ENCODE measurements around the gene LRCOL1. TPM values are rescaled to one million over a fixed set of nuclear protein-coding genes. Genes with fewer than 3 reads are reported as not detected.
"Not testable (repeated sequence)": the region's sequence is repeated elsewhere in the genome, so short reads cannot be mapped to it uniquely, and the experiment has no call there.

The LRCOL1 gene
- total RNA-seq, 1 experiment from 2014 or later: not detected

- Histone ChIP-seq H3K9ac (ENCODE audit: low read length) (no peak overlapping the region), H3K27me3 (ENCODE audit: low read length) (no peaks in the 10 kb centered on the region), H3K4me2 (ENCODE audit: low read depth, low read length, poor library complexity, severe bottlenecking) (no peak overlapping the region), H3K4me1 (ENCODE audit: low read length) (peaks cover 14% of the 10 kb centered on the region), H3K79me2 (ENCODE audit: low read length) (no peaks in the 10 kb centered on the region), H3K4me3 (ENCODE audit: low read length) (no peak overlapping the region), H3K27ac (ENCODE audit: low read length) (no peak overlapping the region), H3K9me2 (replicated peaks; ENCODE audit: insufficient read depth, low read length) (no peaks in the 10 kb centered on the region), H4K20me1 (ENCODE audit: insufficient read depth, low read depth, low read length) (no peaks in the 10 kb centered on the region), H2AFZ (ENCODE audit: low read length) (no peak overlapping the region), H3K36me3 (ENCODE audit: insufficient read depth, low read length) (no peaks in the 10 kb centered on the region), H3K9me3 (ENCODE audit: low read length) (no peaks in the 10 kb centered on the region)
- DNase-seq: no peak
Measured at GRCh38 chr12:132603240-132604150, 6.9 kb downstream of the LRCOL1 start.

DNA sequence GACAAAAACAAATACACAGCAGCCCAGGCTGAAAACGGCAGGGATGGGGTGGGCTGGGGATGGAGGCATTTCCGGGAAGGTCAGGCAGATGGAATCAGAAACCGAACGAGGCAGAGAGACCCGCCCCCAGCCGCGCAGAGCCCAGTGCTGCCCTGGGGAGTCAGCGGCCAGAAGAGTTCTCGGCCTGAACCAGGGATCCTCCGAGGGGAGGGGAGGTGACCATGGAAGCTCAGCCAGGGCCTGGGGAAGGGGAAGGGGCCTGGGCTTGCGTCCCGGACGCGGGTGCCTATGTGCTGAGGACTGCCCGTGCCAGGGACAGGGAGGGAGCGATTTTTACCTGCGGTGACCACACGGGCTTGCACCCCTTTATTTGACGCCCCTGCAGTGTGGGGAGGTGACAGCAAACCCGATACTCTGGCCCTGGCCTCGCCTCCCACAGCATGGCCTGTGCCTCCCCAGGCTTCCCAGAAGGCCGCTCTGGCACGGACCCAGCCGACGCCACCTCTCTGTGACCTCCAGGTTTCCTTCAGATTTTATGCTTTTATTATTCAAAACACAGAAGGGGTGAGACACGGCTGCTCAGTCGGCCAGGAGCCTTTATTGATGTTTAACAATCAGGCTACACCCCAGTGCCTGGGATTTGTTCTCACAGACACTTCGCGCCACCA, 7.7 kb downstream of the LRCOL1 start:
- no peak overlapping the region for H3K4me3 ChIP-seq (ENCODE audit: low read length)

GRCh38 chr12:132601171-132601883, 9.1 kb downstream of the LRCOL1 start:
- Histone ChIP-seq H3K9me2 (replicated peaks; ENCODE audit: insufficient read depth, low read length) (no peaks in the 10 kb centered on the region), H3K4me3 (ENCODE audit: low read length) (peak overlapping the region; percentile 61; the same call in 1 of the 2 replicates), H4K20me1 (ENCODE audit: insufficient read depth, low read depth, low read length) (no peaks in the 10 kb centered on the region), H3K4me1 (ENCODE audit: low read length) (peaks cover 23% of the 10 kb centered on the region), H3K4me2 (ENCODE audit: low read depth, low read length, poor library complexity, severe bottlenecking) (peak overlapping the region; percentile 67), H3K9me3 (ENCODE audit: low read length) (no peaks in the 10 kb centered on the region), H3K36me3 (ENCODE audit: insufficient read depth, low read length) (no peaks in the 10 kb centered on the region), H3K27me3 (ENCODE audit: low read length) (no peaks in the 10 kb centered on the region), H2AFZ (ENCODE audit: low read length) (peak overlapping the region; percentile 54; the same call in 1 of the 2 replicates), H3K9ac (ENCODE audit: low read length) (peak overlapping the region; percentile 56), H3K27ac (ENCODE audit: low read length) (no peak overlapping the region), H3K79me2 (ENCODE audit: low read length) (no peaks in the 10 kb centered on the region)
- no peak for DNase-seq

More for the DNA sequence above, 7.7 kb downstream of the LRCOL1 start:
- no peaks in the 10 kb centered on the region for H4K20me1 ChIP-seq (ENCODE audit: insufficient read depth, low read depth, low read length)
- no peaks in the 10 kb centered on the region for H3K36me3 ChIP-seq (ENCODE audit: insufficient read depth, low read length)
- H2AFZ ChIP-seq (ENCODE audit: low read length): no peak overlapping the region
- peaks cover 16% of the 10 kb centered on the region for H3K4me1 ChIP-seq (ENCODE audit: low read length)
- no peaks in the 10 kb centered on the region for H3K27me3 ChIP-seq (ENCODE audit: low read length)
- no peak overlapping the region for H3K27ac ChIP-seq (ENCODE audit: low read length)
- H3K9ac ChIP-seq (ENCODE audit: low read length): no peak overlapping the region
- DNase-seq: no peak
- no peak overlapping the region for H3K4me2 ChIP-seq (ENCODE audit: low read depth, low read length, poor library complexity, severe bottlenecking)
- no peaks in the 10 kb centered on the region for H3K79me2 ChIP-seq (ENCODE audit: low read length)
- H3K9me2 ChIP-seq (replicated peaks; ENCODE audit: insufficient read depth, low read length): no peaks in the 10 kb centered on the region
- H3K9me3 ChIP-seq (ENCODE audit: low read length): no peaks in the 10 kb centered on the region

GRCh38 chr12:132600048-132601032, 10.0 kb downstream of the LRCOL1 start:
- peaks cover 23% of the 10 kb centered on the region for H3K4me1 ChIP-seq (ENCODE audit: low read length)
- peak overlapping the region; percentile 54; the same call in 1 of the 2 replicates for H2AFZ ChIP-seq (ENCODE audit: low read length)
- H3K4me2 ChIP-seq (ENCODE audit: low read depth, low read length, poor library complexity, severe bottlenecking): peak overlapping the region; percentile 67
- peak overlapping the region; percentile 61 for H3K4me3 ChIP-seq (ENCODE audit: low read length)
- H3K9me2 ChIP-seq (replicated peaks; ENCODE audit: insufficient read depth, low read length): no peaks in the 10 kb centered on the region
- no peaks in the 10 kb centered on the region for H3K36me3 ChIP-seq (ENCODE audit: insufficient read depth, low read length)
- H3K9ac ChIP-seq (ENCODE audit: low read length): peak overlapping the region; percentile 56
- H3K9me3 ChIP-seq (ENCODE audit: low read length): no peaks in the 10 kb centered on the region
- H3K27ac ChIP-seq (ENCODE audit: low read length): no peak overlapping the region
- no peaks in the 10 kb centered on the region for H4K20me1 ChIP-seq (ENCODE audit: insufficient read depth, low read depth, low read length)
- H3K27me3 ChIP-seq (ENCODE audit: low read length): no peaks in the 10 kb centered on the region
- H3K79me2 ChIP-seq (ENCODE audit: low read length): no peaks in the 10 kb centered on the region
- peak; percentile 74 for DNase-seq

- not testable (repeated sequence) for H3K9ac ChIP-seq (ENCODE audit: low read length); H3K9me3 ChIP-seq (ENCODE audit: low read length); H2AFZ ChIP-seq (ENCODE audit: low read length); H3K4me3 ChIP-seq (ENCODE audit: low read length); H4K20me1 ChIP-seq (ENCODE audit: insufficient read depth, low read depth, low read length); DNase-seq; H3K27ac ChIP-seq (ENCODE audit: low read length); H3K27me3 ChIP-seq (ENCODE audit: low read length); H3K9me2 ChIP-seq (replicated peaks; ENCODE audit: insufficient read depth, low read length); H3K36me3 ChIP-seq (ENCODE audit: insufficient read depth, low read length); H3K79me2 ChIP-seq (ENCODE audit: low read length); H3K4me2 ChIP-seq (ENCODE audit: low read depth, low read length, poor library complexity, severe bottlenecking)
- peaks cover 23% of the 10 kb centered on the region for H3K4me1 ChIP-seq (ENCODE audit: low read length)
Measured at GRCh38 chr12:132599502-132599901, 10.9 kb downstream of the LRCOL1 start.

DNA sequence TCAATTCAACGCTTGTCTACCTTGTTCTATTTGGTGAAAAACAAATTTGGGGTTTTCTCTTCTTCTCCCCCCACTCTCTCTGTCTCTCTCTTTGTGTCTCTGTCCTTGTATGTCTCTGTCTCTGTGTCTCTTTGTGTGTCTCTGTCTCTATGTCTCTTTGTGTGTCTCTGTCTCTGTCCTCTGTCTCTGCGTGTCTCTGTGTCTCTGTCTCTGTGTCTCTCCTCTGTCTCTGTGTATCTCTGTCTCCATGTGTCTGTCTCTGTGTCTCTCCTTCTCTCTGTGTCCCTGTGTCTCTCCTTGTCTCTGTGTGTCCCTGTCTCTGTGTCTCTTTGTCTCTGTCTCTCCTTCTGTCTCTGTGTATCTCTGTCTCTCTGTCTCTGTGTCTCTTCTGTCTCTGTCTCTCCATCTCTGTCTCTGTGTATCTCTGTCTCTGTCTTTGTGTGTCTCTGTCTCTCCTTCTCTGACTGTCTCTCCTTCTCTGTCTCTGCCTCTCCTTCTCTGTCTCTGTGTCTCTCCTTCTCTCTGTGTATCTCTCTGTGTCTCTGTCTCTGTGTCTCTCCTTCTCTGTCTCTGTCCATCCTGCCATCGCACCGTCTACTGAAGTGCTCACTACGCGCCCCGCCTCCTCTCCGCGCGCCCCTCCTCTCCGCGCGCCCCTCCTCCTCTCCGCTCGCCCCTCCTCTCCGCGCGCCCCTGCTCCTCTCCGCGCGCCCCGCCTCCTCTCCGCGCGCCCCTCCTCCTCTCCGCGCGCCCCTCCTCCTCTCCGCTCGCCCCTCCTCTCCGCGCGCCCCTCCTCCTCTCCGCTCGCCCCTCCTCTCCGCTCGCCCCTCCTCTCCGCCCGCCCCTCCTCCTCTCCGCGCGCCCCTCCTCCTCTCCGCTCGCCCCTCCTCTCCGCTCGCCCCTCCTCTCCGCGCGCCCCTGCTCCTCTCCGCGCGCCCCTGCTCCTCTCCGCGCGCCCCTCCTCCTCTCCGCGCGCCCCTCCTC, 12.8 kb downstream of the LRCOL1 start:
- peak overlapping the region; percentile 37; the same call in 1 of the 2 replicates for H2AFZ ChIP-seq (ENCODE audit: low read length)
- peak; percentile 86 for DNase-seq
- peak overlapping the region; percentile 67 for H3K4me3 ChIP-seq (ENCODE audit: low read length)
- no peak overlapping the region for H3K27ac ChIP-seq (ENCODE audit: low read length)
- no peaks in the 10 kb centered on the region for H3K27me3 ChIP-seq (ENCODE audit: low read length)
- no peaks in the 10 kb centered on the region for H3K9me3 ChIP-seq (ENCODE audit: low read length)
- peaks cover 28% of the 10 kb centered on the region for H3K4me1 ChIP-seq (ENCODE audit: low read length)
- no peaks in the 10 kb centered on the region for H3K79me2 ChIP-seq (ENCODE audit: low read length)
- H4K20me1 ChIP-seq (ENCODE audit: insufficient read depth, low read depth, low read length): no peaks in the 10 kb centered on the region
- H3K9ac ChIP-seq (ENCODE audit: low read length): peak overlapping the region; percentile 68
- no peaks in the 10 kb centered on the region for H3K9me2 ChIP-seq (replicated peaks; ENCODE audit: insufficient read depth, low read length)
- peak overlapping the region; percentile 80 for H3K4me2 ChIP-seq (ENCODE audit: low read depth, low read length, poor library complexity, severe bottlenecking)
- no peaks in the 10 kb centered on the region for H3K36me3 ChIP-seq (ENCODE audit: insufficient read depth, low read length)

DNA sequence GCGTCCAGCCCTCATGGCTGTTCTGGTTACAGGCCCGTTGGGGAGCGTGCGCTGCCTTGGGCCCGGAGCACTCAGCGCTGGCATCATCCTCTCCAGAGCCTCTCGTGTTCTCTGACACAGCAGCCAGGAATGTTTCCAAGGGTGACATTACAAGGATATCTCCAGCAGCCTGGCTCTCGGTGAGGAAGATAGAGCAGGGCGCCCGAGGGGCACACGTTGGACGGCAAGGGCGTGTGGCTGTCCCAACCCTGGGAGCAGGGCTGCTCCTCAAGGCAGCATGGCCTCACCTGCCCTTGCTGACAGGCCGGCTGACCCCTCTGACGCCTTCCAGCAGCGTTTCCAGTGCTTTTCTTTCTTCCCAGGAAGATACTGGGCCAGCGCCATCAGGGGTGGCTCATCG, 14.4 kb downstream of the LRCOL1 start:
- Histone ChIP-seq H3K27me3 (ENCODE audit: low read length) (no peaks in the 10 kb centered on the region), H3K4me3 (ENCODE audit: low read length) (no peak overlapping the region), H3K27ac (ENCODE audit: low read length) (no peak overlapping the region), H3K4me1 (ENCODE audit: low read length) (peaks cover 24% of the 10 kb centered on the region), H3K36me3 (ENCODE audit: insufficient read depth, low read length) (no peaks in the 10 kb centered on the region), H4K20me1 (ENCODE audit: insufficient read depth, low read depth, low read length) (no peaks in the 10 kb centered on the region), H3K4me2 (ENCODE audit: low read depth, low read length, poor library complexity, severe bottlenecking) (no peak overlapping the region), H3K79me2 (ENCODE audit: low read length) (no peaks in the 10 kb centered on the region), H2AFZ (ENCODE audit: low read length) (no peak overlapping the region), H3K9me3 (ENCODE audit: low read length) (no peaks in the 10 kb centered on the region), H3K9ac (ENCODE audit: low read length) (no peak overlapping the region), H3K9me2 (replicated peaks; ENCODE audit: insufficient read depth, low read length) (no peaks in the 10 kb centered on the region)
- DNase-seq: no peak

Data from Karpas-422 (cell line).